PFSK-1 (cell line): Measurements from ENCODE around the gene CHID1.
A peak's percentile ranks its signal among the peaks of the same experiment; 100 is the strongest.

ENCODE experiments used
- FOXP2 ChIP-seq: optimal IDR thresholded peaks from 2 replicates; pipeline ENCODE3; 2011; ENCODE audit warnings: borderline replicate concordance, control low read depth, inconsistent platforms; ENCODE audit not compliant: insufficient read depth; ENCODE audit errors: extremely low read length, extremely low read depth
- POLR2AphosphoS5 ChIP-seq: IDR thresholded peaks from 2 replicates; pipeline ENCODE4 v1.6.1; 2012; ENCODE audit warnings: low read depth, mild to moderate bottlenecking, control low read depth, low read length, moderate library complexity
- SIN3A ChIP-seq: IDR thresholded peaks from 2 replicates; pipeline ENCODE4 v1.6.1; 2012; ENCODE audit warnings: mild to moderate bottlenecking, low read length, moderate library complexity, borderline replicate concordance; ENCODE audit not compliant: insufficient read depth
- TAF1 ChIP-seq: IDR thresholded peaks from 2 replicates; pipeline ENCODE4 v1.6.1; 2012; ENCODE audit warnings: low read length, control low read depth, borderline replicate concordance; ENCODE audit not compliant: insufficient read depth
- TF ChIP-seq, protein P1 (sequence below), 2 experiments: IDR thresholded peaks; 2 replicates each; pipeline versions ENCODE4 v1.6.1 to v1.8.0; 2011 to 2012; ENCODE audit warnings: low read depth in 2 of 2, low read length in 2 of 2, control low read depth in 1 of 2, inconsistent platforms in 1 of 2, mild to moderate bottlenecking in 1 of 2, moderate library complexity in 1 of 2; ENCODE audit not compliant: insufficient read depth in 1 of 2

CHID1 gene

DNA sequence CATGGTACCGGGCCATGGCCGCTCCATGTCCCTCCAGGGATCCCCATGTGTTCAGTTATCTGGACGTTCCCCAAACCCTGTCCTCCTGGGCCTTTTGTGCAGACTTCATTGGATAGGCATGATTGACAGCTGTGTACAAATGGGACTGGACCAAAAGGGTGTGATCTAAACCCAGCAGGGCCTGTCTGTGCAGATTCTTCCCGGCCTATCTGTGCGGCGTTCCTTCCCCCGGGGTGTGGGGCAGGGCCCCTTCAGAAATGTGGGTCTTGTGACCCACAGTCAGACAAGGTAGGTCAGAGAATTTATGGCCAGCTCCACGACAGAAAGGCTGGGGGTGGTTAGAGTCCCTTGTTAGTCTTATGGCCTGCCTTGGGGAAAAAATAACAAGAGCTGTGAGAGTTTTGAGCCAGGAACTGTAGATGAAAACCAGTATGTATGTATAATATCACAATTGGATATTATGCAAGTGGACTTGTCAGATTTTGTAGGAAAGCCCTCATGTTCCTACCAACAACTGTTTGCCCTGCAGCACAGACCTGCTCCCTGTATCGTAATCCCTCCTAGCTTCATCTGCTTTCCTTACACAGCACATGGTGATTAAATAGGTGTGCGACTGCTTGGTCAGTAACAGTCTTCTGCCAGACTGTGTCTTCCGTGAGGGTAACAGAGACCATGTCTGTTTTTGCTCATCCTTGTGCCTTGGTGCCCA, 46.8 kb upstream of the CHID1 start:
- TF ChIP-seq SIN3A, result no peak
- TF ChIP-seq, protein P1, sequence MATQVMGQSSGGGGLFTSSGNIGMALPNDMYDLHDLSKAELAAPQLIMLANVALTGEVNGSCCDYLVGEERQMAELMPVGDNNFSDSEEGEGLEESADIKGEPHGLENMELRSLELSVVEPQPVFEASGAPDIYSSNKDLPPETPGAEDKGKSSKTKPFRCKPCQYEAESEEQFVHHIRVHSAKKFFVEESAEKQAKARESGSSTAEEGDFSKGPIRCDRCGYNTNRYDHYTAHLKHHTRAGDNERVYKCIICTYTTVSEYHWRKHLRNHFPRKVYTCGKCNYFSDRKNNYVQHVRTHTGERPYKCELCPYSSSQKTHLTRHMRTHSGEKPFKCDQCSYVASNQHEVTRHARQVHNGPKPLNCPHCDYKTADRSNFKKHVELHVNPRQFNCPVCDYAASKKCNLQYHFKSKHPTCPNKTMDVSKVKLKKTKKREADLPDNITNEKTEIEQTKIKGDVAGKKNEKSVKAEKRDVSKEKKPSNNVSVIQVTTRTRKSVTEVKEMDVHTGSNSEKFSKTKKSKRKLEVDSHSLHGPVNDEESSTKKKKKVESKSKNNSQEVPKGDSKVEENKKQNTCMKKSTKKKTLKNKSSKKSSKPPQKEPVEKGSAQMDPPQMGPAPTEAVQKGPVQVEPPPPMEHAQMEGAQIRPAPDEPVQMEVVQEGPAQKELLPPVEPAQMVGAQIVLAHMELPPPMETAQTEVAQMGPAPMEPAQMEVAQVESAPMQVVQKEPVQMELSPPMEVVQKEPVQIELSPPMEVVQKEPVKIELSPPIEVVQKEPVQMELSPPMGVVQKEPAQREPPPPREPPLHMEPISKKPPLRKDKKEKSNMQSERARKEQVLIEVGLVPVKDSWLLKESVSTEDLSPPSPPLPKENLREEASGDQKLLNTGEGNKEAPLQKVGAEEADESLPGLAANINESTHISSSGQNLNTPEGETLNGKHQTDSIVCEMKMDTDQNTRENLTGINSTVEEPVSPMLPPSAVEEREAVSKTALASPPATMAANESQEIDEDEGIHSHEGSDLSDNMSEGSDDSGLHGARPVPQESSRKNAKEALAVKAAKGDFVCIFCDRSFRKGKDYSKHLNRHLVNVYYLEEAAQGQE (IDR thresholded peaks at IDR 0.05; ENCODE audit: insufficient read depth in 1 of 2, low read depth in 2 of 2, low read length in 2 of 2), result no peak
- TF ChIP-seq FOXP2, result no peak

DNA sequence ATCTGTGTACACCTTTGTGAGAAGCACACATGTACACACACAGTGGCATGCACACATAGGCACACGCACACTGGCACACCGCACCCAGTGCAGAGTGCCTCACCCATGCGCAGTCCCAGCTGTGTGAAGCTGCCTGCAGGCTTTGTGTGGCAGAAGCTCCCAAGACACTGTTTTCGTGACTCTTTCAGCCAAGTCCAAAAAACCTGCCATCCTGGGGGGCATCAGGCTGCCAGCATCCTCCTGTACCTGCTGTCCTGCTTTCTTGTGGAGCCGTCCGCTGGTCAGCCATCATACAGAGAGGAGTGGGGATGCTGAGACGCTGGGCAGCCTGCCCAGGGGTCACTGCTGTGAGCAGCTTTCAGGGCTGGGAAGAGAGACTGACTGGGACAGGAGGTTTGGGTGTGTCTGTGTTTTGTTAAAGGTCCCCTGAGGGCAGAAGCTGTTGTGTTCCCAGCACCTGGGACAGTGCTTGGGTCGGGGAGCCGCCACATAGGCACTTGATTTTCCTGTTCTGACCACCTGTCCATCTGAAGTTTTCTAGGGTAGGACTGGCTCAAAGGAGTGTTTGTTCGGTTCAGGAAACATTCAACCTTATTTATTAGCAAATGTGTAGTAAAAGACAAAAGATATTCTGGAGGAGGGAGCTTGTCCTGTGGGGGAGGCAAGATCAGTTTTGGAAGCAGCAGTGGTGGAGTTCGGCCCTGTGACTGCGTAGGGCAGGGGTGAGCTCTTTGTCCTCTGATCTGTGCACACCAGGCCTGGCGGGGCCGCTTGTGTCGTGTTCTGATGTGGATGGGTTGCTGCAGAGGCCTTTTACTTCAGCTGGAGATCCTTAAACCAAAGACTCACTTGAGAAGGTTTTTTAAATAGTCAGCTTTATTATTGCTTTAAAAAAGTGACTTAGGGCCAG, 44.8 kb upstream of the CHID1 start:
- TF ChIP-seq, protein P1 (IDR thresholded peaks at IDR 0.05; ENCODE audit: insufficient read depth in 1 of 2, low read depth in 2 of 2, low read length in 2 of 2), result 0 out of 4 replicates have a peak, but pooled peaks of 1 of the 2 experiments have one; percentile 34
- TF ChIP-seq TAF1 (no peak), SIN3A (no peak), POLR2AphosphoS5 (no peak), FOXP2 (no peak)

DNA sequence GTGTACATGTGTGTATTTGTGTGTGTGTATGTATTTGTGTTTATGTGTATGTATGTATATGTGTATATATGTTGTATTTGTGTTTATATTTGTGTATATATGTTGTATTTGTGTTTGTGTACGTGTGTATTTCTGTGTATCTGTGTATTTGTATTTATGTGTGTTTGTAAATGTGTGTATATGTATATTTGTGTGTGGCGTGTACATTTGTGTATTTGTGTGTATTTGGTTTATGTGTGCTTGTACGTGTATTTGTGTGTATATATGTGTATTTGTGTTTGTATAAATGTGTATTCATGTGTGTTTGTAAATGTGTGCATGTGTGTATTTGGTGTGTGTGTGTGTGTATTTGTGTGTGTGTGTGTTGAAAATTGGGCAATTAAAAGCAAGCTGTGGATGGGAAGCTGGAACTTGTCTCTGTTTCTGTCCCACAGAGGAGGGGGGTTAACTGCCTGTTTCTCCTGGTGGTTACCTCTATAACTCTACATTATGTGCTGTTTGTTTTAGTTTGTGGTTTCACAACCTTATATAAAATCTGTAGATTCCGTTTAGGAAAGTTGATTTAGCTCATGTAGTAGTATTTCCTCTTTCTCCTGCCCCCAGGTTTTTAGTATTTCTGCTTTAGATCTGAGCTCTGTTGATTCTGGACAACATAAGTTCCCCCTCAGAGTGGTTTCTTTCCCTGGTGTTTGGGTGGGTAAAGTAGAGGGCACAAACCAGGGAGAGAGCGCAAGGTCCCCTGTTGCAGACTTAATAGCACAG, 44.0 kb upstream of the CHID1 start:
- TF ChIP-seq, protein P1 (IDR thresholded peaks at IDR 0.05; ENCODE audit: insufficient read depth in 1 of 2, low read depth in 2 of 2, low read length in 2 of 2), result no peak
- TF ChIP-seq POLR2AphosphoS5, result no peak
- TF ChIP-seq SIN3A, result no peak
- TF ChIP-seq FOXP2, result no peak
- TF ChIP-seq TAF1, result no peak

DNA sequence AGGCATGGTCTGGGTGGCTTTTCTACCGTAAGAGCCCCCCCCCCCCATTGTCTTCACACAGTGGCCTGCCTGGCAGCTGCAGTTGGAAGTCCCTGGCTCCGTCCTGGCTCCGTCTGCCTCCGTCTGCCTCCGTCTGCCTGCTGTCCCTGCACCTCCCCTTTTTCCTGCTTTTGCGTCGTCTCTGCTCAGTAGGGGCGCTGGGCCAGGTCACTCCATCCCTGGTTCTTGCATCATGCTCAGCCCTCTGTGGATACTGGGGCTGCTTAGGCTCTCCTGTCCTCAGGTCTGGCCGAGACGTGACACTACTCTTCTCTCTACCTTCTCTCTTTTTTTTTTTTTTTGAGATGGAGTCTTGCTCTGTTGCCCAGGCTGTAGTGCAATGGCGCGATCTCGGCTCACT, 42.9 kb upstream of the CHID1 start:
- TF ChIP-seq, protein P1 (IDR thresholded peaks at IDR 0.05; ENCODE audit: insufficient read depth in 1 of 2, low read depth in 2 of 2, low read length in 2 of 2), result no peak
- TF ChIP-seq POLR2AphosphoS5 (no peak), FOXP2 (no peak), SIN3A (no peak), TAF1 (no peak)
